Measurements from ENCODE around the gene KCNQ1.

The KCNQ1 gene

DNA sequence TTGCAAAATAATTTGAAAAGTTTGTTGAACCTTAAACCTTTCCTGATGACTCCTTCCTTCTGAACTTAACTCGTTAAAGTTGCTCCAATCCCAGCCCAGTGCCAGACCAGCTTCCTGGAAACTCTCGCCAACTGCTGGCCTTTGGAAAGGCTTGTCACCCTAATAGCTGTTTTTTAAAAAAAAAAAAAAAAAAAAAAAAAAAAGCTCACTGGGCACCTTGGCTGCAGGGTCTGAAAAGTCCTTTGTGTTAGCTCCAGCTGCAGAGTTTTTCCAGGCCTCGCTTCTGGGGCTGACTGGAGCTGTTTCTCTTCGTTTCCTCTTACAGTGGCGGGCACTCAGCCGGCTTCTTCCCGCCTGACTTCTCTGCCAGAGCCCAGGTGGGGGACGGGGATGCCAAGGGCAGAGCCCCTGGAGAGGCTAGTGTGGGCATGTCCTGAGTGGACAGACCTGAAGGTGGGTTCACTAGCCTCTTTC is 229.9 kb downstream of the KCNQ1 start:
- DNase-seq: no peak

DNA sequence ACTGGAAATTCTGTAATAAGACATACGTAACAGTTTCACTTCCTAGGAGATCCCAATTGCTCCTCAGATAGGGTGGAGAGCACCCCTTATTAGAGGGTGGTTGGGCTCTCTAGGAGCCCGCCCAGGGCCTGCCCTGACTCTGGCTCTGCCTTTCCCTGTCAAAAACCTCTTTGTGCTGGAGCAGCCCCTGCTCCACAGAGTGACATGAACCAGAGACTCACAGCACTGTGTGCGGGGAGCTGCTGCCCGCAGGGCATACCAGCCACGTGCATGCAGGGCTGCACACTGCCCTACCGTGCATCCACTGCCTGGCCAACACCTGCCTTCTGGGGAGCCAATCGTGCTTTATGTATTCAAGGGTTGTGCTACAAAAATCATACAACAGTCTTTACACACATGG is 230.7 kb downstream of the KCNQ1 start:
- DNase-seq: no peak

- DNase-seq: no peak
Observed at GRCh38 chr11:2677127-2677526, 232.3 kb downstream of the KCNQ1 start.

DNA sequence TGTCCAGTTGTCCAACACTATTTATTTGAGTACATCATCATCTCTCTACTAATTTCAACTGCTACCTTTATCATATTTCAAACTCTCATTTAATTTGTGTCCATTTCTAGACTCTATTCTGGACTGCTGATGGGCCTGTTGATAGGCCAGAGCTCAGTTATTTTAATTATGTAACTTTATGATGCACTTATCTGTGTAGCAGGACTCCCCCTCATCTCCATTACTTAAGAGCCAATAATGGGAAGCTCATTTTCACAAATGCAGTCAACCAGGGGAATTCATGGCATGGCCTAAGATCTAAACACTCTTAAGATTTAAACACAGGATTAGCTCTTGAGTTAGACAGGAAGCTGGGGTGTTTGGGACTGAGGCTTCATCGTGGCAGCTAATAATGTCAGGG is 233.6 kb downstream of the KCNQ1 start:
- DNase-seq: no peak

- no peak for DNase-seq
Observed at GRCh38 chr11:2679011-2679676, 234.3 kb downstream of the KCNQ1 start.

GRCh38 chr11:2681408-2682145 is 236.8 kb downstream of the KCNQ1 start:
- DNase-seq: no peak

DNA sequence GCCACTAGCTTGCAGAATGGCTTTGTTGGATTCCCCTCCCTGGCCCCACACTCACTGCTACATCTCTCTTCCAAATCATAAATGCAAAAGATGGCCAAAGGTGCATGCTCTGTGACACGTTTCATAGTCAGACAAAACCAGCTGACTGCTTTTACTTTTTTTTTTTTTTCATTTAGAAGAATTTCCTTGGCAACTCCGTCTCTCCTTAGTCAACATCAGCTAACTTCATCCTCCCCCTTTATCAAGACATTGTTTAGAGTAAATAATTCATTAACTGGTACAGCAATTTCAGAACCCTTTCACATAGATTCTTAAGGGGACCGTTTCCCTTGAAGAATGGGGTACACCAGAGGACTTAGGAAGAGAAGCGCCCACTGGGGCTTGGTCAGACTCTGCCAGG is 239.0 kb downstream of the KCNQ1 start:
- no peak for DNase-seq

- no peak for DNase-seq
Observed at GRCh38 chr11:2684581-2684980, 239.8 kb downstream of the KCNQ1 start.

DNA sequence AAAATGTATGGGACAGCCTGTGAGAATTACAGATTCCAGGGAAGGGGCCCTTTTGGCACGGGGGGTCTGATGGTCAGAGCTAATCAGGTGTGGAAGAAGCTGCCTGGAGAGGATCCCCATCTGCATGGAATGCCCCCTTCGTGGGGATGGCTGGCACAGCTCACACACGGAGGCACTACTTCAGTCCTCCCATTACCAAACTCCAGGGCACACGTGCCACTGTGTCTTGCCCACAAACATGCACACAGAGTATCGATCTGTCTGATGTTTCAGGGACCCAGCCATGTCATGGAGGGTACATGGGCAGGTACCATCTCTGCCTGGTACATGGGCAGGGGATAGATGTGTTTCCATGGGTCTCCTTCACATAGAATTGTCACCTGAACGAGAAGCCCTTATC is 240.2 kb downstream of the KCNQ1 start:
- DNase-seq: no peak

GRCh38 chr11:2685566-2686359 is 241.0 kb downstream of the KCNQ1 start:
- no peak for DNase-seq

- DNase-seq: no peak
Observed at GRCh38 chr11:2686360-2687222, 241.8 kb downstream of the KCNQ1 start.

DNA sequence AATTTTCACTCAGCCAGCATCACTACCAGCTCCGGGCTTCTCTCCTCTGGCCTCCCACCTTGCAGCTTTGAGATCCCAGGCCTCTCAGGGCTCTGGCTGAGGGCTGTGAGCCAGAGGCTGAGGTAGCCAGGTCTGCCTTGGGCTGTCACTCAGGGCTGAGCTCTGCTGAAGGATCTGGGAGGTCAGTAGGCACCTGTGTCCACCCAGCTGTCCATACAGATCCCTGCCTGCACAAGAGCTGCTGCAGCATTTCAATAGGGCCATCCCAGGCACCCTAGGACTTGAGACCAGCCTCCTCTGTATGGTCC is 242.4 kb downstream of the KCNQ1 start:
- DNase-seq: no peak

GRCh38 chr11:2687782-2688191 is 243.0 kb downstream of the KCNQ1 start:
- no peak for DNase-seq

DNA sequence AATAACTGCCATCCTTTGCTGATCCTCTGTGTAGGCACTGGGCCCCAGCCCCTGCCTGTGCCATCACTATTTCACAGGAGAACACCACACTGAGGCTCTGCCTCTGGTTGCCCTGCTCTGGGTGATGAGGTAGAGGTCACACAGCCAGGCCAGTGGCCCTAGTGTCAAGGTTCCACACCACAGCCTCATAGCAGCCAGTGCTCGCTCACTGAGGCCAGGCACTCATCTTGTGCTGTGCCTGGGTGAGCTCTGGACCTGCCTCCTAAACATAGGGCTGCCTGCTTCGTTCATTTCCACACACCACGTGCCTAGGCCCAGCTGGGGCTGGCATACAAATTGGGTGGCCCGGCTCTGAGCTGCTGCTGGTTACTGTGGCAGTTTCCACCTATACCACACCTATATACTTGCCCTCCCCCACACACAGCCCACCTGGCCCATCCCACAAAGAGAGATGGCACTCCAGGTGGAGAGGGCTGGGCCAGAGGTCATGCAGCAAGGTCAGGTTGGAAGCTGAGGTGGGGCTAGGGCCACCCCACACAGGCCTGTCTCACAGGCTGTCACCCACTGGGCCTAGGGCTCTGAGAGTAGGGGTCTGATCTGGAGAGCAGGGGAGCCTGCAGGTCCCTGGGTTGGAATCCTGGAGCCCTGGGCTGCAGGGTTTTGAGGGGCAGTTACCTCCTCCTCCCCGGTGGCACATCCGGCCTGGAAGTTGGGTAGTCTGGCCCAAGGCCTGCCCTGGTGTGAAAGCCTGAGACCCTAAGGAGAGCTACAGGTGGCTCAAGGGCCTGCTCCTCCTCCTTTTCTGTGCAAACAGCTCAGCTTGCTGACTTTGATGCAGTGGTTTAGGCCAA is 243.8 kb downstream of the KCNQ1 start:
- DNase-seq: no peak

DNA sequence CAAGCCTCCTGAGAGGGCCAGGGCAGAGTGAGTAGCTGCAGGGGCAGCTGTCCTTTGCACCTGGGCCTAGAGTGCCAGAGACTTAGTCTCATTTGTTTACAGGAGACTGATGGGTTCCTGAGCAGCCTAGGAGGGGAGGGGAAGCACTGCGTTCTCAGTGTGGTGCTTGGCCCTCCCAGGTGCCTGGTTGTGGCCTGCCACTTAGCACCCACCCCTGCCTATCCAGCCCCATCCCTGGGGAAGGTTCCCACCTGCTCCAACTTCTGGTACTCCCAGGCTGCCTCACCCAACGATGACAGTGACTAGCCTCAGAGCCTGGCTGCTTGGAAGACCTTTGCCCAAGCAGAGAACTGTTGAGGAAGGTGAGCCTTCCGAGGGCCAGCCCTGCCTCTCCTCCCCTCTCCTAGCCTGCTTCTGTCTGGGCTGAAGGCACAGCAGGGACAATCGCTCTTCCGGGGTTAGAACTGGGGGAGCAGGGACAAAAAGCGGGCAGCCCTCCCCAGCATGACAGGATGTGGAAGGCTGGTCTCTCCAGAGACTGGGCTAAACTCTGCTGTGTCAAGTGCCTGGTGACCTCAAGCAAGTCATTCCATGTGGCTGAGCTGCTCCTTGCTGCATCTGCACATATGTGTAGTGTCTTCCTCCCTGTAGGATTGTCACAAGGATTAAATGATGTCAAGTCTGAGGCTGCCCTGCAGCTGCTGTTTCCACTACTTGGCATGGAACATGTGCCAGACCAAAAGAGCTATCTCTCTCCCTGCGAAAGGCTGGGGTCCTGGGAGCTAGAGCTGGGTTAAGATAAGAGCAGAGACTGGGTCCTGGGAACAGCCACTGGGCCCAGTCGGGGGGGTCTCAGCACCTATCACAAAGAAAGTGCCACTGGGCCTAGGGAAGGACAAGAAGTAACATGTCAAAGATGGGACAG is 245.1 kb downstream of the KCNQ1 start:
- no peak for DNase-seq

GRCh38 chr11:2690596-2691354 is 246.0 kb downstream of the KCNQ1 start:
- no peak for DNase-seq

DNA sequence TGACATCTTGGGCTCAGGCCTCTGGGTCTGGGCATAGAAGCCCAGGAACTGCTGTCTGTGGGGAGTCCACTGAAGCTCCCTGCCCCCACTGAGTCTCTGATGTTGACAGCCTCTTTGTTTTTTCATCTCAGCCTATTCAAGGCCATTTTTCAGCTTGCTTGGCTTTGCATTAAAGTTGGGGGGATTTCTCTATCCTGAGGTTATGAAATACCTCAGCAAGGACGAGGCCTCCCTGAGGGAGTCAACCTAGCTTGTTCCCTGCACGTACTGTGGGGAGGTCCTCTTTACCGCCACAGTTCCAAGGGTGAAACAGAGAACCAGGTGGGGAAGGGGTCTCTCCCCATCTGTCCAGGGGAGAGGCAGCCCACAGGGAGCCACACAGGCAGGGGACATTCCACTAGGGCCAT is 246.6 kb downstream of the KCNQ1 start:
- DNase-seq: no peak

DNA sequence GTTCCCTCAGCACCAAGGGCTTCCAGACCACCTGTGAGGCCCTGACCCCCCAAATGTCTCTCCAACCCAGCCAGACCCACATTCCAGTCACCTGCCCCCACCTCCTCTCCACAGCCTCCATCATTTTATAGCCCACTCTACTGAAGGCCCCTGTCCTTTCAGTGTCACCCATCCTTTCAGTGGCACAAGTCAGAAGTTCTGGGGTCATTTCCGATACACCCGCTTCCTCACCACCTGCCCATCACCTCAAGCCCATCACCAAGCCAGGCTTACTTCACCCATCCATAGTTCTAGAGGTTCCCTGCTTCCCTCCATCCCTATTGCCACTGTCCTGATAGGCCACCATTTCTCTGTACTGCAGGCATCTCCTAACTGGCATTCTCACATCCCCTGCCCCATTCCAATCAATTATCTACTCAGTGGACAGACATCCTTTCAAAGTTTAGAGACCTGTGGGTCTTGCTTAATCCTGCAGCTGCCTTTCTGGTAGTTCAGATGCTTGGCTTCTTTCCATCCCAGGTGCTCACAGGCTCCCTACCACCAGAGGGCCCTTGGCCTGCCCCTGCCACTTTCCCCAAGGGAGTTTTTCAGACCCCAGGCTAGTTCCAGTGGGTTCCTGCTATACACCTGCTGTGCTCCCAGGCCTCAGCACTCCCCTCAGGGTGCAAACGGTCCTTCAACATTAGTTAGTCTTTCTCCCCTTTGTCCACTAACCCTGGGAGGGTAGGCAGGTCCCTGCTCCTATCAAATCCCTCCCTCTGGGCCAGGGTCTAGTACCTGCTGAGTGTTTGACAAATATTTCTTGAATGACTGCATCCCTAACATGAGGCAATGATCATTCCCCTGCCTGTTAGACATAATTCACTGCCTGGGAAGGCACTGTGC is 247.4 kb downstream of the KCNQ1 start:
- no peak for DNase-seq
